ENCODE data around the gene POTEF. TPM values are rescaled to one million over a fixed set of nuclear protein-coding genes. Genes with fewer than 3 reads are reported as not detected.

The POTEF gene
- total RNA-seq, result not detected in 2 replicates

DNA sequence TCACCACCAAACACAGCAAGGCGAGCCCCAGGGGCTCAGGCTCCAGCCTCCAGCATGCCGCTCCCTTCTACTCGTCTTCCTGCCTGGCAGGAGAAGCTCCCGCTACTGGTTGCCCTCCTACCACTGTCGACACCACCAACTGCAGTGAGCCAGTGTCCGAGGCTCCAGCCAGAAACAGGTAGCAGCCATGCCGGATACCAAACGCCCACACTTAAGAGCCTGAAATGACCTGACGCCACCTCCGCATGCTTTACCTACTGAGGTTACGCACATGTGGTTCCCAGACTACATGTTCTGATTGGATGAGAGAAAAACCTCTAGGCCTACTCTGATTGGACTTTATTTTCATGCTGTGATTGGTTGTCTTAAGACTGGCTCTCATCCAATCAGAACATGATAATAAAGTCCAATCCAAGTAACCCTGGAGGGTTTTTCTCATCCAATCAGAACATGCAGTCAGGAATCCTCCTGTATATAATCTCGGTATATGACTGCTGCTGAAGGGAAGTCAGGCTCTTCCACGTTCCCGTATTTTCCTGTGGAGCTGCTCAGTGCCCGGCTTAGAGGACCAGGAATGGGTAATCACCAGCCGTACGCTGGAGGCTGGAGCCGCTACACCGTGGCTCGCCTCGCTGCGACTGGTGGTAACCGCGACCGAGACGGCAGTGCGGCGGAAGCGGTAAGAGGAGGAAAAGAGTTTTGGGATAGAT is at the start of gene POTEF:
POTEF (minus strand) TSS at position 103 of the 710 bp plus-strand sequence. CDS start 8,707 bp downstream, outside the sequence.

DNA sequence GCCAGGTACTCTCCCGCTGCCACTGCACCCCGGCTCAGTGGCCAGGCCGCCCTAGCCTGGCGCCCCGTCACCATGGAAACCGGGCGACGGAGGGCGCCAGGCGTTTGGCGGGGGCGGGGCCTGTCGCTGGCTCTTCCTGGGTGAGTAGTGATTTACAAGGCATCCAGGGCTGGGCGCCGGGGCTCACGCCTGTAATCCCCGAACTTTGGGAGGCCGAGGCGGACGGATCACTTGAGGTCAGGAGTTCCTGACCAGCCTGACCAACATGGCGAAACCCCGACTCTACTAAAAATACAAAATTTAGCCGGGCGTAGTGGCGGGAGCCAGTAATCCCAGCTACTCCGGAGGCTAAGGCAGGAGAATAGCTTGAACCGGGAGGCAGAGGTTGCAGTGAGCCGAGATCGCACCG is 16.0 kb upstream of the POTEF start, which contains the start of gene CCDC74B:
CCDC74B (minus strand) TSS at position 107 of the 409 bp plus-strand sequence. CDS start 116 bp downstream, outside the sequence.

Other genes starting within 250 kb of the POTEF start
- under 0.01 TPM in 1 of 2 replicates, not detected in the other for gene RAB6C, start 149.6 kb downstream of the POTEF start, total RNA-seq
- 6.8 and 7.1 TPM in 2 replicates for gene CCDC74B, start 15.9 kb upstream of the POTEF start, total RNA-seq
- gene SMPD4, start 52.4 kb upstream of the POTEF start, total RNA-seq, result 9.8 and 13.1 TPM in 2 replicates
- gene MZT2B, start 53.0 kb upstream of the POTEF start, total RNA-seq, result 187 and 204 TPM in 2 replicates
- not detected in 2 replicates for gene TUBA3E, start 69.2 kb upstream of the POTEF start, total RNA-seq
- gene IMP4, start 213.7 kb upstream of the POTEF start, total RNA-seq, result 58.9 and 89.7 TPM in 2 replicates
- 14.7 and 14.9 TPM in 2 replicates for gene PTPN18, start 226.8 kb upstream of the POTEF start, total RNA-seq